Adipose tissue (tissue), 3 donors: ENCODE measurements around the gene P2RX2. TPM values are rescaled to one million over a fixed set of nuclear protein-coding genes. Genes with fewer than 3 reads are reported as not detected.

Experiments used
- H3K27ac ChIP-seq: one replicate; pipeline ENCODE4 v1.5.1; 2013; ENCODE audit warnings: low read depth, low read length
- WGBS, 3 donors: extraction: QIAGEN DNeasy Blood & Tissue Kit; methylation state at CpG; one replicate each; pipeline ENCODE4 v1.1.7; 2013; 5-methylcytosine and 5-hydroxymethylcytosine counted together
- polyA plus RNA-seq, 3 donors: library from polyadenylated mRNA; stranded (reverse); fragments of 200-250 nt; gene quantifications; one replicate each; pipeline ENCODE4 v1.2.3, GENCODE V29; 2013
- donor health status: healthy with polysubstance abuse.
- donor health status: Bipolar disorder and iron deficiency.
- donor health status: healthy.

P2RX2 gene
- polyA plus RNA-seq, 3 donors, result 0.37 to 1.5 (median 0.38) TPM

- H3K27ac ChIP-seq, result no peak overlapping the region
- WGBS, 3 donors, result 68 to 90% (median 77%) methylated on average over 21 of the region's 21 CpGs
These were observed 45.9 kb downstream of the P2RX2 start for GRCh38 chr12:132664206-132665148.

- H3K27ac ChIP-seq, result no peak overlapping the region
- 87 to 96% (median 91%) methylated on average over 13 of the region's 13 CpGs for WGBS, 3 donors
These were observed 46.5 kb downstream of the P2RX2 start for GRCh38 chr12:132665149-132665491.

DNA sequence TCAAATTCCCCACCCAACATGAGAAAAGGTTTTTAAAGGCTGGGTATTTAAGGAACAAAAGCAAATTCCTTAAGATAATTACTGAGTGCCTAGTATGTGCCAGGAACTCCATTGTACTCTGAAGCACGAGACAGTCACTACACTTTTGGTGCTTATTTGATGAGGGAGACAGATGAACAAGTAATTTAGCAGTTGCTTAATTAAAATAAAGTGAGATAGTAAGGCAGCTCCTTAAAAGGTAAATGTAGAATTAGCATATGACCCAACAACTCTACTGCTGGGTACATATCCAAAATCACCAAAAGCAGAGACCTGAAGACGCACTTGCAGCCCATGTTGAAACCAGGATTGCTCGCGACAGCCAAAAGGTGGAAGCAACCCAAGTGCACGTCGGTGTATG lies 47.2 kb downstream of the P2RX2 start:
- 62 to 87% (median 86%) methylated on average over 6 of the region's 6 CpGs for WGBS, 3 donors
- no peak overlapping the region for H3K27ac ChIP-seq

DNA sequence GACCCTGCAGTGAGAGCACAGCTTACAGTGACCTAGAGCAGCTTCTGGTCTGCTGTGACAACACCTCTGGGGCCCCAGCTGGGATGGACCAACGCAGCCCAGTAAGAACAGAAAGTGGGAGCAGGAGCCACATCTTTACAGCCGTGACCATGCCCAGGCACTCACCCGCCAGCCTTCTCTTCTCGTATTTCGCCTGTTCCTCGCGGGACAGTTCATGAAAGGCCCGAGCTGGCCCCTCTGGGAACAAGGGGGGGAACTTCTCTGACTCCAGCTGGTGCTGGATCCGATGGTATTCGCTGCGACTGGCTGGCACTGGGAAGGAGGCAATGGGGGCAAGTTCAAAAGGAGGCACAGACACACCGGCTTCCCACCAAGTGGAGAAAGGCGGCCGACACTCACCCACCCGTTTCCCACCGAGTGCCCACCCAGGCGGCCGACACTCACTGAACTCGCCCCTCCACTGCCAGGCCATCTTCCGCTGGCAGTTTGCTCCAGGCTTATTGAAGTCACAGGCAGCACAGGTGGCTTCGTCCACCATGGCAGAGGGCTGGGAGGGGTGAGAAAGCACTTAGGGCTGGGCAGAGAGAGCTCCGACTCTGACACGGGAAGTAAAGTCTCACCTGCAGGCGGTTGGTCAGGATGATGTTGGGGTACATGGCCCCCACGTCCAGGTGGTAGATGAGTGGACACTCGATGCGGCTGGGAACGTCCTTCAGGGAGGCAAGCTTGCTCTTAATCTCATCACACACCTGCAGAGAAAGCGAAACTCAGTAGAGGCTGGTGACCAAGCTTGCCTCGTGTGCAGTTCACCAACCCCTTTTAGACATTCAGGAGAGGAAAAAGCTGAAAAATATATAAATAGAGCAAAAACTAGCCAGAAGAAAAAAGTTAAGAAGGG lies 49.9 kb downstream of the P2RX2 start:
- 95 to 97% (median 95%) methylated on average over 30 of the region's 30 CpGs for WGBS, 3 donors
- H3K27ac ChIP-seq, result no peak overlapping the region

DNA sequence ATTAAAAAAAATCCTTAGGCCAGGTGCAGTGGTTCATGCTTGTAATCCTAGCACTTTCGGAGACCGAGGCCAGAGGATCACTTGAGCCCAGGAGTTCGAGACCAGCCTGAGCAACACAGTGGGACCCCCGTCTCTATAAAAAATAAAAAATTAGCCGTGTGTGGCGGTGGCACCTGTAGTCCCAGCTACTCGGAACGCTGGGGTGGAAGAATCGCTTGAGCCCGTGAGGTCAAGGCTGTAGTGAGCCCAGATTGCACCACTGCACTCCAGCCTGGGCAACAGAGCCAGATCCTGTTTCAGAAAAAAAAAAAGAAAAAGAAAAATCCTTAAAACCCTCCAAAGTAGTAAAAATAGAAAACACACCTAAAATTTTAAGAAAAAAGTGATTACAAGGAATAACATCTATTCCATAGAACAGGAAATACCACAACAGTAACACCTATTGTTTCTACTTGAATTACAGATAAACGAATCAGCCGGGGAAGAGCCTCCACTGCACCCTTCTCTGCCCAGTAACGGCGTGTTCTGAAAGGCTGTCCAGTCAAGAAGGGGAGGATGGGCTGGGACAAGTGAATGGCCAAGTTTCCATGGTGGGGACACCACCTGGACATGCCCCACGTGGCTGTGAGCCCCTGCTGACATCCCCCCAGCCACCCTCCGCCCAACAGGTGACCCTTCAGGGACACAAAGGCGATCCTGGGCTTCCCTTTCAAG lies 50.7 kb downstream of the P2RX2 start:
- 90 to 93% (median 90%) methylated on average over 17 of the region's 17 CpGs for WGBS, 3 donors
- H3K27ac ChIP-seq, result no peak overlapping the region

Other genes with a start within 250 kb of the P2RX2 start
- gene FBRSL1, start 128.6 kb upstream of the P2RX2 start, polyA plus RNA-seq, result 10 to 100 TPM; 14.7 to 26.9 (median 20.5) TPM
- under 1 TPM in 2 of 3 donors, not detected in 1; 0.14 to 0.18 TPM for gene LRCOL1, start 8.2 kb upstream of the P2RX2 start, polyA plus RNA-seq
- gene POLE, start 68.6 kb downstream of the P2RX2 start, polyA plus RNA-seq, result 10 to 100 TPM; 13.7 to 27.6 (median 15.0) TPM
- gene PXMP2, start 68.8 kb downstream of the P2RX2 start, polyA plus RNA-seq, result 10 to 100 TPM; 30.8 to 76.3 (median 39.6) TPM
- gene PGAM5, start 92.1 kb downstream of the P2RX2 start, polyA plus RNA-seq, result 10 to 100 TPM; 11.2 to 14.5 (median 12.2) TPM
- 10 to 100 TPM; 18.2 to 58.2 (median 19.2) TPM for gene ANKLE2, start 143.1 kb downstream of the P2RX2 start, polyA plus RNA-seq
- gene GOLGA3, start 210.1 kb downstream of the P2RX2 start, polyA plus RNA-seq, result 10 to 100 TPM; 13.2 to 34.8 (median 14.1) TPM